ENCODE data around the gene SMIM7. TPM values are rescaled to one million over a fixed set of nuclear protein-coding genes. Genes with fewer than 3 reads are reported as not detected.

SMIM7 gene
- total RNA-seq, 1 donor from 2014 or later = 59.1 TPM

- intact Hi-C loops (cut with micrococcal nuclease) = no loop called here
These were observed 36.4 kb downstream of the SMIM7 start for GRCh38 chr19:16623576-16623975.

- intact Hi-C loops (cut with micrococcal nuclease) = no loop called here
These were observed 36.9 kb downstream of the SMIM7 start for GRCh38 chr19:16623066-16623465.

GRCh38 chr19:16621165-16621800 is 38.7 kb downstream of the SMIM7 start:
- intact Hi-C loops (cut with micrococcal nuclease) = no loop called here

- intact Hi-C loops (cut with micrococcal nuclease) = no loop called here
These were observed 39.4 kb downstream of the SMIM7 start for GRCh38 chr19:16620584-16620983.

- intact Hi-C loops (cut with micrococcal nuclease) = no loop called here
These were observed 39.9 kb downstream of the SMIM7 start for GRCh38 chr19:16620018-16620417.

GRCh38 chr19:16619457-16619856 is 40.5 kb downstream of the SMIM7 start:
- intact Hi-C loops (cut with micrococcal nuclease) = no loop called here

GRCh38 chr19:16618248-16618647 is 41.7 kb downstream of the SMIM7 start:
- intact Hi-C loops (cut with micrococcal nuclease) = no loop called here

GRCh38 chr19:16615808-16616207 is 44.1 kb downstream of the SMIM7 start:
- intact Hi-C loops (cut with micrococcal nuclease) = no loop called here

- intact Hi-C loops (cut with micrococcal nuclease) = no loop called here
These were observed 45.0 kb downstream of the SMIM7 start for GRCh38 chr19:16614941-16615340.

- intact Hi-C loops (cut with micrococcal nuclease) = no loop called here
These were observed 46.1 kb downstream of the SMIM7 start for GRCh38 chr19:16613841-16614240.

- intact Hi-C loops (cut with micrococcal nuclease) = loop anchor here (1.0 kb wide), 1 partner anchor 84 kb away; no protein-coding TSS in a partner anchor
These were observed 47.3 kb downstream of the SMIM7 start for GRCh38 chr19:16612636-16613035.

GRCh38 chr19:16611121-16611520 is 48.8 kb downstream of the SMIM7 start:
- intact Hi-C loops (cut with micrococcal nuclease) = no loop called here

GRCh38 chr19:16609511-16610200 is 50.3 kb downstream of the SMIM7 start:
- intact Hi-C loops (cut with micrococcal nuclease) = loop anchor here (2.0 kb wide), 1 partner anchor 23 kb away; no protein-coding TSS in a partner anchor

- intact Hi-C loops (cut with micrococcal nuclease) = loop anchor here (2.0 kb wide), 1 partner anchor 22 kb away; no protein-coding TSS in a partner anchor
These were observed 51.6 kb downstream of the SMIM7 start for GRCh38 chr19:16608290-16608739.

- intact Hi-C loops (cut with micrococcal nuclease) = loop anchor here (2.0 kb wide), 1 partner anchor 21 kb away; no protein-coding TSS in a partner anchor
These were observed 52.1 kb downstream of the SMIM7 start for GRCh38 chr19:16607819-16608218.

GRCh38 chr19:16605553-16605994 is 54.4 kb downstream of the SMIM7 start:
- intact Hi-C loops (cut with micrococcal nuclease) = no loop called here

GRCh38 chr19:16605115-16605514 is 54.8 kb downstream of the SMIM7 start:
- intact Hi-C loops (cut with micrococcal nuclease) = no loop called here

- intact Hi-C loops (cut with micrococcal nuclease) = no loop called here
These were observed 55.3 kb downstream of the SMIM7 start for GRCh38 chr19:16604615-16605014.

- intact Hi-C loops (cut with micrococcal nuclease) = no loop called here
These were observed 56.9 kb downstream of the SMIM7 start for GRCh38 chr19:16603090-16603489.

GRCh38 chr19:16601378-16602052 is 58.4 kb downstream of the SMIM7 start:
- intact Hi-C loops (cut with micrococcal nuclease) = no loop called here

- intact Hi-C loops (cut with micrococcal nuclease) = no loop called here
These were observed 59.1 kb downstream of the SMIM7 start for GRCh38 chr19:16600824-16601223.
